Cerebellar nuclear complex (tissue), 1 donor: Measurements from ENCODE around the gene PHRF1.

Experiments used
- DNase-seq, 2 experiments: peaks; one replicate each; lab custom pipeline; 2025; lab: John Stamatoyannopoulos, UW

Gene PHRF1, protein sequence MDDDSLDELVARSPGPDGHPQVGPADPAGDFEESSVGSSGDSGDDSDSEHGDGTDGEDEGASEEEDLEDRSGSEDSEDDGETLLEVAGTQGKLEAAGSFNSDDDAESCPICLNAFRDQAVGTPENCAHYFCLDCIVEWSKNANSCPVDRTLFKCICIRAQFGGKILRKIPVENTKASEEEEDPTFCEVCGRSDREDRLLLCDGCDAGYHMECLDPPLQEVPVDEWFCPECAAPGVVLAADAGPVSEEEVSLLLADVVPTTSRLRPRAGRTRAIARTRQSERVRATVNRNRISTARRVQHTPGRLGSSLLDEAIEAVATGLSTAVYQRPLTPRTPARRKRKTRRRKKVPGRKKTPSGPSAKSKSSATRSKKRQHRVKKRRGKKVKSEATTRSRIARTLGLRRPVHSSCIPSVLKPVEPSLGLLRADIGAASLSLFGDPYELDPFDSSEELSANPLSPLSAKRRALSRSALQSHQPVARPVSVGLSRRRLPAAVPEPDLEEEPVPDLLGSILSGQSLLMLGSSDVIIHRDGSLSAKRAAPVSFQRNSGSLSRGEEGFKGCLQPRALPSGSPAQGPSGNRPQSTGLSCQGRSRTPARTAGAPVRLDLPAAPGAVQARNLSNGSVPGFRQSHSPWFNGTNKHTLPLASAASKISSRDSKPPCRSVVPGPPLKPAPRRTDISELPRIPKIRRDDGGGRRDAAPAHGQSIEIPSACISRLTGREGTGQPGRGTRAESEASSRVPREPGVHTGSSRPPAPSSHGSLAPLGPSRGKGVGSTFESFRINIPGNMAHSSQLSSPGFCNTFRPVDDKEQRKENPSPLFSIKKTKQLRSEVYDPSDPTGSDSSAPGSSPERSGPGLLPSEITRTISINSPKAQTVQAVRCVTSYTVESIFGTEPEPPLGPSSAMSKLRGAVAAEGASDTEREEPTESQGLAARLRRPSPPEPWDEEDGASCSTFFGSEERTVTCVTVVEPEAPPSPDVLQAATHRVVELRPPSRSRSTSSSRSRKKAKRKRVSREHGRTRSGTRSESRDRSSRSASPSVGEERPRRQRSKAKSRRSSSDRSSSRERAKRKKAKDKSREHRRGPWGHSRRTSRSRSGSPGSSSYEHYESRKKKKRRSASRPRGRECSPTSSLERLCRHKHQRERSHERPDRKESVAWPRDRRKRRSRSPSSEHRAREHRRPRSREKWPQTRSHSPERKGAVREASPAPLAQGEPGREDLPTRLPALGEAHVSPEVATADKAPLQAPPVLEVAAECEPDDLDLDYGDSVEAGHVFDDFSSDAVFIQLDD (N-terminal part only)

DNA sequence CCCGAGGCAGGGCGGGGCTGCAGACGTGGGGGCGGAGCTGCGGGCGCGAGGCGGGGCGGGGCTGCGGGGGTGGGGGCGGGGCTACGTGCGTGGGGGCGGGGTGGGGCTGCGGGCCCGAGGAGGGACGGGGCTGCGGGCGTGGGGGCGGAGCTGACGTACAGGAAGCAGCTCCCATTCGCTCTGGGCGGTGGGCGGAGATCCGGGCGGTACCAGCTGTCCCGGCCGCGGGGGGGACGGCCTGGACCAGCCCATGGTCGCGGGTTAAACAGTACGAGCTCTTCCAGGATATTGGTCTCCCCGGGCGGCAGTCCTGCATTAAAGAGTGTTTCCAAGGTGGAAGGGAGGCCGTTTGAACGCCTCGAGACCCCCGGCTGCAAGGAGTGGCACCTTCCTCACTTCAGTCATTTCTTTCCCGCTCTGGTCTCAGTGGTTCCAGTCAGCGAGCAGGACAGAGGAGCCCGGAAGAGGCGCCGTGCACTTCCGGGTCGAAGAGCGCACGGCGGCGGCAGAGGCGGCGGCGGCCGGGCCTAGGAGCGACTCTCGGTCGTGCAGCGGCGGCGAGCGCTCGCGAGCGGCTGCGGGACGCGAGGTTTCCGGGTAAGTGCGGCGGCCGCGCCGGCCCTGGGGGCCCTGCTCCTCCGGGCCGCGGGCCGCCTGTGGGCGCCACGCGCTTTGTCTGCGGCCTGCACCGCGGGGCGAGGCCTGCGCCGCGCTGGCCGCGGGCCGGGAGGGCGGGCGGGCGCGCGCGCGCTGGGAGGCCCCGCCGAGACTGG is at the start of gene PHRF1:
TSS of gene PHRF1 (plus strand) at position 475 of the 773 bp plus-strand sequence. CDS start 5,043 bp downstream, outside the sequence.
- peak; percentile 58 to 80 for DNase-seq

DNA sequence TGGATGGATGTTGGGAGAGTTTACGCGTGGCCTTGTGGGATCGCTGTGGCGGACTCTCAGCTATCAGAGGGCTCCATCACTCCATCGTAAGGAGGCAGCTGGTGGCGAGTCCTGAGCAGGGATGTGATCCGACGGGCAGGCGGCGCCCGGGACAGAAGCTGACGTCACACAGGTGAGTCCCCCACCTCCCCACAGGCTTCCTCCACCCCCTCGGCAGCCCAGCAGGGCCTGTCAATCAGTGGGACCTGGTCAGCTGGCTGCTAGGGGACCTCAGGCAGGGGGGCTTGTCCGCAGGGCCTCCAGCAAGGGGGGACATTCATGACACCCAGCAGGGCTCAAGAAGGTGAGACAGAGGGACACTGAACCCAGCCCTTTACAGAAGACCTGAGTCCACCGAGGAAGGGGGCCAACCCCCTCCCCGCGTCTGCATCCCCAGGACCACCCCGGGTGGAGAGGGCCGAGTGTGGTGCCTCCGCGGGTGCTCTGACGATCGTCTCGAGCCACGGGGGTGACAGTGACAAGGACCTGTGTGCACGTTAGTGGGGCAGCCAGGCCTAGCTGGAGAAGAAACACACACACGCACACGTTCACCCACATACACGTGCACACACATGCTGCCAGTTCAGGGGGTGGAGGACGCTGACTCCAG is 48.0 kb upstream of the PHRF1 start:
- no peak for DNase-seq

DNA sequence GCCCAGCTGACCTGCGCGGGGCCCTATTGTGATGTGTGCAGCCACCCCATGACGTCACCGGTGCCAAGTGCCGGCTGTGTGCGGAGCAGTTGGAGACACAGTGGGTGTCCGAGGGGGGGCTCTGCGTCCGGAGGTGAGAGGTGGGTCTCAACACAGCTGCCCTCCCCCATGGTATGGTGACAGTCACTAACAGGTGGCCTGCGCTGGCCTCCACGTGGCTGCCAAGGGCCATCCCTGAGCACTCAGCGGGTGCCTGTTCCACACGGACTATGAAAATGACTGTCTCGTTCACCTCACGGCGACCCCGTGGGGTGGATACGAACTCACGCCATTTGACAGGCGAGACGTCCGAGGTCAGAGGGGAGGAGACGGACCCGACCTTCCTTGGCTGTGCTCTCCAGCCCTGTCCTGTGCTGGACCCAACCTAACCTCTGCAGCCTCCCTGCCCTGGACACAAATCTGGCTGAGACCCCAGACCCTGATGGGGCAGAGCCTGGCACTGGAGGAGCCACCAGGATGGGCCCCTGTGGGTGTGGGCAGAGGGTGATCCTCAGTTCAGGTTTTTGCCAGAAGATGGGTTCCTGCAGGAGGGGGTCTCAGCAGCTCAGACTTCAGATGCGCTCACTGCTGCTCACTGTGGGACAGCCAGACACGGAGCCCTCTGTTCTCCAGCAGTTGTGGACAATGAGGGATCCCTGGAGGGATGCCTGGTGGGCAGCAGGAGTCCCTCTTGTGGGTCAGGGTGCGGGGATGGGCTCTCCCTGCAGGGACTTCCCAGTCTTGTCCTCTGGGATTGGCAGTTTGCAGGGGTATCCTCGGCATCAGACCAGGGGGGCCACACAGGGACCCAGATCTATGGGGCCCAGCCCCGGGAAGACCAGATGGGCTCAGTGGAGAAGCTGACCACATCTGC is 47.2 kb upstream of the PHRF1 start:
- DNase-seq = no peak

DNA sequence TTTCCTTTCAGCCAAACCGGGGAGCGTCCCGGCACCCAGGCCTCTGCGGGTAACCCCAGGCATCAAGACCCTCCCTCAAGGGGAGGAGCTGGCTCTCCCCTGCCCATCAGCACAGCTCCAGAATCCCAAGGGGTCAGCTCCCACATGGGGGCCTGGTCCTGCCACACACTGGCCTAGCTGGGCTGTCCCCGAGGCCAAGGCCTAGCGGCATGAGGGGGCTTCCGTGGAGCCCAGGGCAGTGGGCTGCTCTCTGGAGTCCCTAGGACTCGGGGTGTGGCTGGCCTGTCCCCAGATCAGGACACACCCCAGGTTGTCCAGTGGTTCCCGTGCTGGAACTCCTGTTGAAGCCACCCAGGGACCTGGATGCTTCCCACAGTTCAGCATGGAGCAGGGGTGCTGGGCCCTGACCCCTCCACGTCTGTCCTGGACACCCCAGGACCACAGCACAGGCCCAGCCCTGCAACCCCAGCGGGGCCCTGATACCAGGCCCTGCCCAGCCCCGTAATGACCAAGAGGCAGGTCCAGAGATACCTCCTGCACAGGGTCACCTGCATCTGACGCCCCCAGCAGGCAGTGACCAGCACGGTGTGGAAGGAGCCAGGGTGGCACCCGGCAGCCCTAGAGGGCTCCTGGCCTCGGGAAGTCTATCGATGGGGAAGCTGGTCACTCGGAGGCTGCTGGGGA is 46.4 kb upstream of the PHRF1 start:
- no peak for DNase-seq

DNA sequence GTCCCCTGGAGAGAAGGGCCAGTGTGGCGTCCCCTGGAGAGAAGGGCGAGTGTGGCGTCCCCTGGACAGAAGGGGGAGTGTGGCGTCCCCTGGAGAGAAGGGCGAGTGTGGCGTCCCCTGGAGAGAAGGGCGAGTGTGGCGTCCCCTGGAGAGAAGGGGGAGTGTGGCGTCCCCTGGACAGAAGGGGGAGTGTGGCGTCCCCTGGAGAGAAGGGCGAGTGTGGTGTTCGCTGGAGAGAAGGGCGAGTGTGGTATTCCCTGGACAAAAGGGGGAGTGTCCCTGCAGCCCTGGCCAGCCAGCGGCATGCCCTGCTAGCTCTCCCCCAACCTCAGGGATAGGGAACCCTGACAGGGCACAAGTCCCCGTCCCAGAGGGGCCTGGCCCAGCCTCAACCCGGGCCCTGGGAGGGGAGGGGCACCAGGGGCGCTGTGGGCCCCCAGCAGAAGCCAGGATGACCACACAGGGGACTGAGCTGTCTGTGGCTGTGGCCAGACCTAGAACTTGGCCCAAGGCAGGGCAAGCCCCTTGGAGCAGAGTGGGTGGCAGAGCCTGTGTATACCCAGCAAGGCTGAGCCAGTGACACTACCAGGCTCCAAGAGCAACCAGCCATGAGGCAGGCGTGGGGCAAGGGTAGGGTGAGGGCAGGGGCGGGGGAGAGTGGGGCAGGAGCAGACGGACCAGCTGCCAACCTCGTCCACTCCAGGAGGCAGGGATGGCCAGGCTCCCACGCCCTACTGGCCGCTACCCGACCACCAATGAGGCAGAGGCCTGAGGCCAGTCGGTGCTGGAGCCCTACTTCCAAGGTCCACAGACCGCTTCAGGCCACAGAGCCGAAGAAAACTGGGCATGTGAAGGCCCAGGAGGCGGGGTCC is 45.1 kb upstream of the PHRF1 start:
- DNase-seq = no peak

DNA sequence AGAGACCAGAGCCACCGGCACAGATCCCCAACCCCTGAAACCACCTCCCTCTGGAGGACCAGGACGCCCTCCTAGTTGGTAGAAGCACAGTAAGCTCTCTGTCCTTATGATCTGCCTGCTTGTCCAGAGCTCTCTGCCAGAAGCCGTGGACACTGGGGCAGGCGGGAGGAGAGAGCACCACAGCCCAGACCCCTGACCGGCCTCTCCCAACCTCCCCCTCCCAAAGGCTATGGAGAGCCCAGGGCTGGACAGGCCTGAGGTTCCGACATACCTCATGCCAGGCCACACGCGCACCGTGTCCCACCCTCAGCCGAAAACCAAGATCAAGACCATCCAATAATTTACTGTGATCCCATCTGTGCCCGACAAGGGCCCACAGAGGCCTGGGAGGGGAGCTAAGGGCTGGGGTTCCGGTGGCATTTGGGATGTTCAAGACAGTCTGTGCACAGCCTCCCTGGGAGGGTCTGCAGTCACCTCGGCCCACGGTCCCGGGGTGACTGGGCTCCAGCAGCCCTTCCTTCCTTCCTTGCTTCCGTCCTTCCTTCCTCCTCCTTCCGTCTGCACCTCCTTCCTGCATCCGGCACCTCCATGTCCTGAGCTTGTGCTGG is 44.2 kb upstream of the PHRF1 start:
- no peak for DNase-seq

DNA sequence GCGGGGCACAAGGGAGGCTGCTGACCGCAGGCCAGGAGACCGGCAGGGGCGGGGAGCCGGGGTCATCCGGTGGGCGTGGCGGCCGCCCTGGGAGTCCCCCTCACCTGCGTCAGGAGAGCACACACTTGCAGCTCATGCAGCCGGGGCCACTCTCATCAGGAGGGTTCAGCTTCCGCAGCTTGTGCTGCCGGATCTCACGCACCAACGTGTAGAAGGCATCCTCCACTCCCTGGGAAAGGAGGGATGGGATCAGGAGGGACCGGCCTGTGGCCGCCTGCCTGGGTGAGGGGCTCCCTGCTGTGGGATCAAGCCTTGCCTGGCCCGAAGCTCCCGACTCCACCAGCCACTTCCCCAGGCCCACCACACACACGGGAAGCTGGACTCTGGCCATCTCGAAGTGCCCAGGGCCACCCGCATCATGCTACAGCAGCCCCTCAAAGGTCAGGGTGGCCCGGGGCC is 43.7 kb upstream of the PHRF1 start:
- no peak for DNase-seq

DNA sequence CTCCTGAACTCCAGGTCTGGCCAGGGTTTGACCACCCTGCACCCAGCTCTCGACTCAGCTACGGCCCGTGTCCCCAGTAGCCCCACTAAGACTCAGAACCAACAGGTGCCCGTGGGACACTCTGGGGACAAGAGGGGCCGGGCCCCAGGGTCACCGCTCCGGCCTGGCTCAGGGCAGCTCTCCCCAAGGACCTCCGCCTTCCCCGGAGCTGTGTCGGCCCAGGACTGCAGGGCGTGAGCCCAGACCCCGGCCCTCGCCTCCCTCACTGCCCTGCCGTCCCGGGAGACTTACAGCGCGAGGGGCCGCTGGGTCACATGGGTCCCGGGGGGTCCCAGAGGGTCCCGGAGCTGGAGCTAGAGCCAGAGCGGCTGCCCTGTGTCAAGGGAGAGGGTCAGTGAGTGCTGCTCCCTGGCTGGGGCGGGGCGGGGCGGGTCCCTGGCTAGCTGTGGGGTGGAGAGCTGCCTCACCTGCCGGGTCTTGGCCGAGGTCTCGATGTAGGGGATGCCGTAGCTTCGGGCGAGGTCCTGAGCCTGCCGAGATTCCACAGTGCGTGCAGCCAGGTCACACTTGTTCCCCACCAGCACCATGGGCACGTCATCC is 43.2 kb upstream of the PHRF1 start:
- no peak for DNase-seq

DNA sequence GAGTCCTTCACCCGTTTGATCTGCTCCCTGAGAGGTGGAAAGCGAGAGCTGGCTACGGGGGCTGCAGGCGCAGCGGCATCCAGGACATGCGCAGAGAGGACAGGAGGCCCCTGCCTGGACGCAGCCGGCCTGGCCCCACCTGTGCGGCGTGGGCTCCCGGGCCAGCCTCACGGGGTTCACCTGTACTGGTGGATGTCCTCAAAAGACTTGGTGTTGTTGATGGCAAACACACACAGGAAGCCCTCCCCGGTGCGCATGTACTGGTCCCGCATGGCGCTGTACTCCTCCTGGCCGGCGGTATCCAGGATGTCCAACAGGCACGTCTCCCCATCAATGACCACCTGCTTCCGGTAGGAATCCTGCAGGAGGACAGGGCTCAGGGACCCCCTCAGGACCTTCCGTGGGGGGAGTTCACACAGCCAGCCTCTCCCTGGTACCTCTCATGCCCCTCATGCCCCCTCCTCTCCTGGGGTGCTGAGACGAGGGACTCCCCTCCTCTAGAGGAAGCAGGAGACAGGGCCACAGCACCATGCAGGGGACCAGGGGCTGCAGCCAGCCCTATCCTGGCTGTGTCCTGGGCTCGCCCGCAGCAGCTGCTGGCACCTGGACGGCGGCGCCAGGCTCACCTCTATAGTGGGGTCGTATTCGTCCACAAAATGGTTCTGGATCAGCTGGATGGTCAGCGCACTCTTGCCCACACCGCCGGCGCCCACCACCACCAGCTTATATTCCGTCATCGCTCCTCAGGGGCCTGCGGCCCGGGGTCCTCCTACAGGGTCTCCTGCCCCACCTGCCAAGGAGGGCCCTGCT is 42.5 kb upstream of the PHRF1 start:
- DNase-seq = no peak

DNA sequence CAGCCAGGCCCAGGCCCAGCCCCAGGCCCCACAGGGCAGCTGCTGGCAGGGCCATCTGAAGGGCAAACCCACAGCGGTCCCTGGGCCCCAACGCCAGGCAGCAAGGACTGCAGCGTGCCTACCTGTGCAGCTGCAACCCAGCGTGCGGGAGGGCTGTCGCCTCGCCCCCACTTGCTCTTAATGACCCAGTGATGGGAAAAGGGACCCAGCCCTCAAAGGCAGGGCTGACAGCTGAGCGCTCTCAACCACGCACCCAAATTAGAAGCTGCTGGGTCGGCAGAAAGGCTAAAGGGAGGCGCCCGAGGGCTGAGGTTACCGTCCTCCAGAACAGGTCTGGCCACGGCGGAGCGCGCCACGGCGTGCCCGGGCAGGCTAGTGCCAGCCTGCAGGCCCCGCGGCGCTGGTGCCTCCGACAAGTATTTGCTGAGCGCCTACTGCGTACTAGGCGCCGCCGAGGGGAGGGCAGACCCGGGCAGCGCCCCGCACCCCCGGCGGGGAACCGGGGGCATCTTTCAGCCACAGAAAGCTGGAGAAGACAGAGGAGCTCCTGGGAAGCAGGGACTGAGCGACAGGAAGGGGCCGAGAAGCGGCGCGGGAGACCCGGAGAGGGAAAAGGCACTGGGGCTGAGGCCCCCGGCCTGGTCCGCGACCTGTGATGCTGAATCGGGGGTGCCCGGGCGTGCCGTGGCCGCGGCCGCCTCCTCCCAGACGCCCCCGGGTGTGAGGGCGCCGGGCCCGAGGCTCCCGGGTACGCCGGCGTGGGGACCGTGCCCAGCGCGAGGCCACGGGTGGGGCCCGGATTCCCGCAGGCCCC is 41.7 kb upstream of the PHRF1 start:
- DNase-seq = no peak

DNA sequence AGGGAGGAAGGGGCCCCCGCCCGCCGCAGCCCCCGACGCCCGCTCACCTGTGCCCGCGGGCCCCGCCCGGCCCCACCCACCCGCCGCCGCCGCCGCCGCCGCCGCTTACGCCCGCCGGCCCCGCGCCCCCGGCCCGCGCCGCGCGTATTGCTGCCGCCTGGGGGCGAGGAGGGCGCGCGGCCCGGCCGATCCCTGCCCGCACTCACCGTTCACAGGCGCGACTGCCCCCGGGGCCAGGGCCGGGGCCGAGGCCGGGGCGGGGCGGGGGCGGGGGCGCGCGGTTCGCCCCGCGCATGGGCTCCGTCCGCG is 41.1 kb upstream of the PHRF1 start:
- DNase-seq = no peak

DNA sequence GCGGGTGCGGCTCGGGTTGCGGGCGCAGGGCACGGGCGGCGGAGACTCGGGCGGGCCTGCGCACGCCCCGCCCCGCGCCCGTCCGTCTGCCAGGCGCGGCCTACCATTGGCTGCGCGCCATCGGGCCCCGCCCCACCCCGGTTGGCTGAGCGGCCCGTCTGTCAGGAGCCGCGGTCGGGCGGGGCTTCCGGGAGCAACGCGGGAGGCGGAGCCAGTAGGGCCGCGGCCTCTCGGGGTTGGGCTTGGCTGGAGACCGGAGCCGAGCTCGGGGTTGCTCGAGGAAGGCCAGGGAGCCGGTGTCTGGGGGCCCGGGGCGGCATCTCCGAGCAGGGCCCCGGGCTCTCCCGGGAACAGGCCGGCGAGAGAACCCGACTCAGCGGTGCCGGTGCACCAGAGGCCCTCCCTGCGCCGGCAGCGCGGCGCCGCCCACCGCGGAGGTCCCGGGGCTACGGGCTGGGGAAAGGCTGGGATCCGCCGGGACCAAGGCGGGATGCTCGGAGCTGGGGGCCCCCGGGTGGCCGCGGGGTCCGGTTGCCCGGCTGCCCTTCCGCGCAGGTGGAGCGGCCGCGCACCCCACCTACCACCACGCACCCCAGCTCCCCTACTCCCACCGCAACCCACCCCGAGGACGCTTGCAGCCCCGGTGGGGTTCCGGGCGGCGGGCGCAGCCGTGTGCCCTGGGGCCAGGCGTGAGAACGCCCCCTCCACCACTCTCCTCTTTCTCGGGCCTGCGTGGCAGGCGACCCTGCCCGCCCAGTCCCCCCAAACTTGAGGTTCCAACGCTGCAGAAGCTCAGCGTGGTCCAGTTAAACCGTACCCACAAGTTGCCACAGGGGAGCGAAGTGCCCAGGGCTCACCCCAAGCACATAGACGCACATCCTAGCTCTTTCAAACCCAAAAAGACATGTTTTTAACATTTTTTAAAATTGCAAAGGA is 40.5 kb upstream of the PHRF1 start, which contains the start of gene HRAS:
TSS of gene HRAS (minus strand) at position 58 of the 936 bp plus-strand sequence.
- DNase-seq = peak; percentile 47 to 70

DNA sequence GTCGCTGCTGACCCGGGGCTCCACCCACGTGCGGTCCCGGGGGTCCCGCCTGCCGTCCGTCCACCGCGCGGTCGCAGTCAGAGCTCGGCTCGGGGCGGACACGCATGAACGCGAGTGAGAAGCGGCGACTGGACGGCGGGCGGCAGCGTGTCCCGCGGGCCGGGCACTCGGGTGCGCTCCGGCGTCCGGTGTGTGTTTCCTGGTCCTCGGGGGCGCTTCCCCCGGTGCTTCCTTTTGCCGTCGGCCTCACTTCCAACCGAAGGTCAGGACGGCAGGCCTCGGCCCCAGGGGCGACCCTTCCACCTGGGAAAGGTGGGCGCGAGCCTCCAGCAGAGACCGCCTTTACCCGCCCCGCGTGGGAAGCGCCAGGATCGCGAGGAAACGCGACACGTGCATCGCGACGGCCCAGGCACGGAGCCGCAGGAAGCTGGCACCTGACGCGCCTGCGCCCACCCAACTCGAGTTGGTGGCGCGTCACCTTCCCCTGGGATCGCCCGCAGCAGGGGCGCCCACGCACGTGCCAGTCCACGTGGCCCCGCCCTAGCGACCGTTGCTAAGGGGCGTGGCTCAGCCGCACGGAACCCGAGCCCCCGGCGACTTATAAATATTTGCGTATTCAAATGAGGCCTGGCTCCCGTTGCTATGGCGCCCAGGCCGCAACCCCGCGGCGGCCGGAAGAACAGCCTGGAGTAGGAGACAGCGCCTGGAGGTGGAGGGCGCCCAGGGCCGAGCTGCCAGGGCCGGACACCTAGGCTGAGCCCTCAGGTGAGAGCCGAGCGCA is 39.2 kb upstream of the PHRF1 start, which contains the start of gene LRRC56:
TSS of gene LRRC56 (plus strand) at position 687 of the 781 bp plus-strand sequence. CDS start 3,158 bp downstream, outside the sequence.
- DNase-seq = no peak
